ENCODE measurements around the gene CALM1.

CALM1 gene

DNA sequence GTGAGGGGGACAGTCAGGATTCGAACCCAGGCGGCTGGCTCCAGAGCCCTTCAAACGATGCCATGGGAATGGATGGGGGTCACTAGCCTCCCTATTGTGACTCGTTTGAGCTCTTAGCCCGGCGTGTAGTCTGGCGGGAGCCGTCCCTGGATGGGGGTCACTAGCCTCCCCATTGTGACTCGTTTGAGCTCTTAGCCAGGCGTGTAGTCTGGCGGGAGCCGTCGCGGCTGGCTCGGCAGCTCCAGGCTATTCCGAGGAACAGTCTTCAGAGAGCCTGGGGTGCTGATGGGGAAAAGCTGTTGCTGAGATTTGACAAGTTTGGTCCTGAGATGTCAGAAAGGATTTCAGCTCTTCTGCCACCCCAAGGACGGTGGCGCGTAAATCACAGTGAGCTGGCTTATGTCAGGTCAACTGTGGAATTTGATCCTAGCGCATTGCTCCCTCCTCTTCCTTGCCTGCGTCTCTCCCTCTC is 58.3 kb downstream of the CALM1 start:
- Histone ChIP-seq H3K4me2 (ENCODE audit: low read length) (no peak overlapping the region), H3K4me3 (ENCODE audit: low read depth, low read length) (no peak overlapping the region)
- TF ChIP-seq, protein P1, sequence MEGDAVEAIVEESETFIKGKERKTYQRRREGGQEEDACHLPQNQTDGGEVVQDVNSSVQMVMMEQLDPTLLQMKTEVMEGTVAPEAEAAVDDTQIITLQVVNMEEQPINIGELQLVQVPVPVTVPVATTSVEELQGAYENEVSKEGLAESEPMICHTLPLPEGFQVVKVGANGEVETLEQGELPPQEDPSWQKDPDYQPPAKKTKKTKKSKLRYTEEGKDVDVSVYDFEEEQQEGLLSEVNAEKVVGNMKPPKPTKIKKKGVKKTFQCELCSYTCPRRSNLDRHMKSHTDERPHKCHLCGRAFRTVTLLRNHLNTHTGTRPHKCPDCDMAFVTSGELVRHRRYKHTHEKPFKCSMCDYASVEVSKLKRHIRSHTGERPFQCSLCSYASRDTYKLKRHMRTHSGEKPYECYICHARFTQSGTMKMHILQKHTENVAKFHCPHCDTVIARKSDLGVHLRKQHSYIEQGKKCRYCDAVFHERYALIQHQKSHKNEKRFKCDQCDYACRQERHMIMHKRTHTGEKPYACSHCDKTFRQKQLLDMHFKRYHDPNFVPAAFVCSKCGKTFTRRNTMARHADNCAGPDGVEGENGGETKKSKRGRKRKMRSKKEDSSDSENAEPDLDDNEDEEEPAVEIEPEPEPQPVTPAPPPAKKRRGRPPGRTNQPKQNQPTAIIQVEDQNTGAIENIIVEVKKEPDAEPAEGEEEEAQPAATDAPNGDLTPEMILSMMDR (IDR thresholded peaks at IDR 0.05), result no peak

DNA sequence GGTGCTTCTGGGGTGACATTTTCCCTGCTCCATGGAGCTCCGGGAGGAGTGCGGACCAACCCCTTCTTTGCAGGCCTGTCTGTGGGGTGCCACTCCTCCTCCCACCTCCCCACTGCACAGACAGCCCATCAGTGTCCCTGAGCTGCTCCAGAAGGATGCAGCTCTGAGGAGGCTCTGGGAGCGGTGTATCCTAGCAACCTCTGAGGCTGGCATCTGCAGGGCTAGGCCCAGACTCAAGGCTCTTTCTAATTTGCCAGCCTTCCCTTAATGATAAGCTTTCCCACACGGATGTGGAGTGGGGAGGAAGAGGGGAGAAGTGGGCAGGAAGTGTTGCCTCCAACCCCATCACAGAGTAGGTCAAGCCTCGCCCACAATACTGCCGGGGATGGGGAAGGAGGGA is 59.7 kb downstream of the CALM1 start:
- H3K36me3 ChIP-seq (ENCODE audit: control insufficient read depth, insufficient read depth, low read length), result no peaks in the 10 kb centered on the region
- H3K4me2 ChIP-seq (ENCODE audit: low read length), result no peak overlapping the region
- H3K9me3 ChIP-seq (ENCODE audit: control insufficient read depth, low read length), result no peaks in the 10 kb centered on the region
- peaks cover 10% of the 10 kb centered on the region for H3K4me1 ChIP-seq
- H3K79me2 ChIP-seq, result no peaks in the 10 kb centered on the region
- TF ChIP-seq, protein P1 (IDR thresholded peaks at IDR 0.05), result no peak
- H2AFZ ChIP-seq, result no peak overlapping the region
- no peak overlapping the region for H3K4me3 ChIP-seq (ENCODE audit: low read depth, low read length)
- H3K27me3 ChIP-seq (ENCODE audit: control insufficient read depth, insufficient read depth, low read length), result no peaks in the 10 kb centered on the region
- H3K9ac ChIP-seq, result no peak overlapping the region
- no peak overlapping the region for H3K27ac ChIP-seq

More for the DNA sequence above, 58.3 kb downstream of the CALM1 start:
- Histone ChIP-seq H3K36me3 (ENCODE audit: control insufficient read depth, insufficient read depth, low read length) (no peaks in the 10 kb centered on the region), H3K9me3 (ENCODE audit: control insufficient read depth, low read length) (no peaks in the 10 kb centered on the region), H3K79me2 (no peaks in the 10 kb centered on the region), H3K9ac (no peak overlapping the region), H3K27ac (no peak overlapping the region), H2AFZ (peak overlapping the region; percentile 31), H3K4me1 (peaks cover 10% of the 10 kb centered on the region), H3K27me3 (ENCODE audit: control insufficient read depth, insufficient read depth, low read length) (no peaks in the 10 kb centered on the region)

DNA sequence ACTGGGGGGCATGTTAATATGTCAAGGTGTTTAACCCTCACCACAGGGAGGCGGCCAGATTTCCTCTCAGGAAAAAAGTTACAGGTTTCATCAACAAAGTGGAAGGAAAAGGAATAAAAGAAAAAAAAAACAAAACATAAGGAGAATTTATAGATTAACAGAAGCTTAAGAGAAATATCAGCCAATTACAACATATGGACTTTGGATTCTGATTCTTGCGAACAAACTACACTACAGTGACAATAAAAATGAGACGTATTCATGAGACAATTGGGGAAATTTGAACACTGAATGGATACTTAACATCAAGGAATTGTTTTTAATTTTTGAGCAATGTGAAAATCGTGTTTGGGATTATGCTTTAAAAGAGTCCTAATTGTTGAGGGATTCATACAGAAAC is 60.4 kb downstream of the CALM1 start:
- no peak overlapping the region for H3K9ac ChIP-seq
- no peaks in the 10 kb centered on the region for H3K79me2 ChIP-seq
- TF ChIP-seq, protein P1 (IDR thresholded peaks at IDR 0.05), result no peak
- H3K27ac ChIP-seq, result no peak overlapping the region
- H3K27me3 ChIP-seq (ENCODE audit: control insufficient read depth, insufficient read depth, low read length), result no peaks in the 10 kb centered on the region
- H3K9me3 ChIP-seq (ENCODE audit: control insufficient read depth, low read length), result no peaks in the 10 kb centered on the region
- H3K4me1 ChIP-seq, result peaks cover 10% of the 10 kb centered on the region
- H2AFZ ChIP-seq, result no peak overlapping the region
- no peaks in the 10 kb centered on the region for H3K36me3 ChIP-seq (ENCODE audit: control insufficient read depth, insufficient read depth, low read length)
- H3K4me3 ChIP-seq (ENCODE audit: low read depth, low read length), result no peak overlapping the region
- H3K4me2 ChIP-seq (ENCODE audit: low read length), result no peak overlapping the region
